Fibroblast of gingiva (primary cell): ENCODE data around the gene LBX2.

Experiments used
- DNase-seq: peaks from one replicate; pipeline ENCODE4 v3.0.0-alpha.2; 2011; ENCODE audit warnings: low read depth

The LBX2 gene

GRCh38 chr2:74457129-74457548 lies 42.3 kb downstream of the LBX2 start:
- DNase-seq, result no peak

GRCh38 chr2:74454654-74455511 lies 44.5 kb downstream of the LBX2 start, which contains the start of gene INO80B:
Gene INO80B (plus strand): TSS chr2:74455087. CDS start chr2:74455117, 30 bp downstream.
- peak; percentile 97 for DNase-seq

GRCh38 chr2:74450570-74451190 lies 48.7 kb downstream of the LBX2 start:
- DNase-seq, result no peak

GRCh38 chr2:74448771-74449170 lies 50.6 kb downstream of the LBX2 start:
- DNase-seq, result no peak
